Measurements from ENCODE around the gene CRYZL1.
"Not testable (repeated sequence)": the region's sequence is repeated elsewhere in the genome, so short reads cannot be mapped to it uniquely, and the experiment has no call there.

The CRYZL1 gene

DNA sequence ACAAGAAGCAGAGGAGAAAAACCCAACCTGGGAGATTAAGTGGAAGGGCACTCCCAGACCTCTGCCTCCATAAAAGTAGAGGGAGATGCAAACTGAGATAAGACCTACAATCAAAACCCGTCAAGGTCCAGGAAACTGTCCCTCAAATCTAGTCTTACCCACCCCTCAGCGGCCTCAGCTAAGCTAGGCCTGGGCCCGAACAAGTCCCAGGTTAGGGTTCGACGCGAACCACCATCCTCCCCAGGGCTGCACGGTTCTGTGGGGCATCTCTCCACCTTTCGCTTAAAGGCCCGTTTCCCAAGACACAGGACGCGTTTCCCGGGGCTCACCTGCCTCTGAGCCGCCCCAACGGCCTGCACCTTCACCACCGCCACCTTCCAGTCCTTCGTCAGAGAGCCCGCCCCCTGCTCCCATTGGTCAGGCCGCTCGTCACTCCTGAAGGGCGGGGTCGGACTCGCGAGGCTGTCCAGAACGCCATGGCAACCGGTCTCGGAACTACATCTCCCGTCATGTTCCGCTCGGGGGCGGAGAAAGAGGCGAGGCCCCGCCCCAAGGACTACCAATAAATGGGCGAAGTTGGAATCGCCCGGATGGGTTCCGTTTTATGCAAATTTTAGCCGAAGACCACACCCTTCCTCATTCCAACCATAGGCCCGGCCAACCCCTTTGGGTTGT lies at the start of gene CRYZL1:
Gene CRYZL1, minus strand, starts transcription at position 390 of the 675 bp plus-strand sequence. CDS start 10,190 bp downstream, outside the sequence.
- DNase-seq (ENCODE audit: low read depth), result peak; percentile 100

DNA sequence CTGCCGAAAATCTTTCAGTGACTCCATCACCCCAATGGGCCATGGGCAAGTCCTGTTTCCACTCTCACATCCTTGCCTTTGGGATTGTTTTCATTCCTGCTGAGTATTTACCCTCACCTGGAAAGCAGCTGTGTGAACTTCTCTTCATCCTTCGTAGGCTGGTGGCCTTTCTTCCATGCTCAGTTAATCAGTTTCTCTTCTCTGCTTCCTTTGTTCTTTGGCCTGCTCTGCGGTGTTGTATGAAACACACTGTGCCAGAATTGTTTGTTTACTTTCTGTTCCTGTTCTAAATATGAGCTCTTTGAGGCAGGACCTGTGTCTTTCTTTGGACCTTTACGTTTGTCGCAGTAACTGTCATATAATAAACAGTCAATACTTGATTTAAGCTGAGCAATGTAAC lies 49.3 kb upstream of the CRYZL1 start:
- DNase-seq (ENCODE audit: low read depth), result no peak

GRCh38 chr21:33688353-33688752 lies 46.8 kb upstream of the CRYZL1 start:
- DNase-seq (ENCODE audit: low read depth), result no peak

- DNase-seq (ENCODE audit: low read depth), result no peak
These were observed 46.1 kb upstream of the CRYZL1 start for GRCh38 chr21:33687634-33688033.

GRCh38 chr21:33686386-33686785 lies 44.8 kb upstream of the CRYZL1 start:
- DNase-seq (ENCODE audit: low read depth), result no peak

DNA sequence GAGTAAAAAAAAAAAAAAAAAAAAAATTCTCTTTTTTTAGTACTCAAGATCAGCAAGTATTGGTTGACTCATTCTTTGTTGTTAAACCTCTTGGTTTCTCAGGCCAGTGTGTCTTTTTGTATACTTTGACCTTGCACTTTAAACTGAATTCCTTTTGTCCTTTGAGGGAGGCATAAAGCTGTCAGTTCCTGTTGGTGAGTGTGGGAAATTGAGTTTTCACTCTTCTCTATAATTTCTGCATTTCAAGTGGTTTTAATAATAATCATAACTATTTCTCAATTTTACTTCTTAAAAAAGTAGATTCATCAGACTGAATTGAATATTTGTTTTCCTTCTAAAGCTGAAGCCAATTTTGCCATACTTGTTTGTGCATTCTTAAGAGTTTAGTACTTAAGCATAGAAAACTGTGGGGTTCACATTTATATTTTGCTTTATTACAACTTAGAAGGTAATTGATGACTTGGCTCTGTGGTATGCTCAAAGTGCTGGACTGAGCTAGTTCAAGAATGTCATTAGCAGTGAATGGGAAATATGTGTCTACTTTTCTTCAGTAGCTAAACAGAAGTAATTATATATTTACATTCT lies 44.2 kb upstream of the CRYZL1 start:
- no peak for DNase-seq (ENCODE audit: low read depth)

- DNase-seq (ENCODE audit: low read depth), result no peak
These were observed 43.5 kb upstream of the CRYZL1 start for GRCh38 chr21:33684923-33685560.

DNA sequence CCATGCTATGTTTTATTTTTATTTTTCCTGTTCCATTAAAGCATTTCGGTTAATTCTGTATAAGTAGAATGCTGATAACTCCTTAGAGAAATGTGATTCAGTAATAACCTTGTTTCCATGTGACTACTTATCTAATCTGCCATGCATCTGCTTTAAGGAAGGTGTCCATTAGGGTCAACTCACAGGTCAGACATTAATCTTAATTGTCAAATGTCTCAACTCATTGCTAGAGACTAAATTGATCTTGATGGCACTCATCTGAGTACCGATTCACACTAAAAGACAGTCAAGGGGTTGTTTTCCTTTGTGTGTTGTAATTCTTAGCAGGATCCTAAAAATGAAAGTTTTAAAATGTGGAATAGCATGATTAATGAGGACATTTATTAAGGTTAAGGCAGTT lies 42.5 kb upstream of the CRYZL1 start:
- DNase-seq (ENCODE audit: low read depth), result no peak

DNA sequence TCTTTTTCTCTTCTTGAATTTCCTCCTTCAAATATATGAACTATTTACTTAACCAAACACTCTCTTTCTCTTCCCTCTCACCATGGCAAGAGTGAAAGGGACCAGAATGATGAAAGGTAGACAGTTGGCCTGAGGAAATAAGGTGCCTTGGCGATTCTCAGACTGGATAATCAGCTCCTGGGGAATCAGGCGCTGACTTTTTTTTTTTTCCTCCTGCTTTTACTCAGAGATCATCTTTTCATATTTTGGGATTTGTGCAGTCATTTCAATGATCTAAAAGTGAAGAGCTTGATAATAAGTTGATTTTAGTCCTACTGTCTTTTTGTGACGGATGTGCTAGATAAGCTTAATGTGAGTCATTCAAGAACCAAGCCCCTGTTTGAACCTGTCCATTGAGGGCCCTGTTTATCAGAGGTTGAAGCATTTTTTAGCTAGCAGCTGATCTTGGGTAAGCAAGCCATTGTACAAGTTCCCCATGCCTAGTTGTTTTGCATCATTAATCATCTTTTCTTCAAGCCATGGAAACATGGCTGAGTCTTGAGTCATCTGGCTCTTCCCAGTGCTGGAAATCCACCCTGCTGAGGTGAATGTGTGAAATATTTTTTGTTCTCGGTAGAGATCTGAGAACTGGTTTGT lies 41.6 kb upstream of the CRYZL1 start:
- DNase-seq (ENCODE audit: low read depth), result no peak

DNA sequence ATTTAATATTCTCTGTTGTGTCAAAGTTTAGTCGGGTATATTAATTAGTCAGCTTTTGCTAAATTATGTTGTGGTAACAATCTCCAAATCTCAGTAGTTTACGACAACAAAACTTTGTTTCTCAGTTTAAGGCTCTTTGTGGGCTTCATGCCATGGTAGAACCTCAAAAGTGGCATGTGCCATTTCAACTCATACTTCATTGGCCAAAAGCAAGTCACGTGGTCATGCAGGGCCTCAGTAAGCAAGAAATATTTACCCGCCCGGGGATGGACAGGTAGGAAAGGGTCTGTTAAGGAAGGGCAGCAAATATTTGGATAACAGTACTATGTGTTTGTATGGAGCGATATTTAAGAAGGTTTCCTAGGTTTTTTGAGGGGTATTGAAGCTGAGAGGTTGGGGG lies 39.3 kb upstream of the CRYZL1 start:
- no peak for DNase-seq (ENCODE audit: low read depth)

GRCh38 chr21:33677450-33677849 lies 35.9 kb upstream of the CRYZL1 start:
- DNase-seq (ENCODE audit: low read depth), result no peak

DNA sequence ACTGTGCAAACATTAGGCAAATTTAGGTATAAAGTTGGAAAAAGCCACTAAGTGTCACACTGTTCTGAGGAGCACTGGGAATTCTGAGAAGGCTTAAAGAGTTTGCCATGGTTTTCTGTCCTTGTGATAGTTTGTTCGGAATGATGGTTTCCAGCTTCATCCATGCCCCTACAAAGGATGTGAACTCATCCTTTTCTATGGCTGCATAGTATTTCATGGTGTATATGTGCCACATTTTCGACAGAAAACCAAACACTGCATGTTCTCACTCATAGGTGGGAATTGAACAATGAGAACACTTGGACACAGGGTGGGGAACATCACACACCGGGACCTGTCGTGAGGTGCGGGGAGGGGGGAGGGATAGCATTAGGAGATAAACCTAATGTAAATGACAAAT lies 35.1 kb upstream of the CRYZL1 start:
- not testable (repeated sequence) for DNase-seq (ENCODE audit: low read depth)

GRCh38 chr21:33674226-33674625 lies 32.7 kb upstream of the CRYZL1 start:
- DNase-seq (ENCODE audit: low read depth), result no peak

DNA sequence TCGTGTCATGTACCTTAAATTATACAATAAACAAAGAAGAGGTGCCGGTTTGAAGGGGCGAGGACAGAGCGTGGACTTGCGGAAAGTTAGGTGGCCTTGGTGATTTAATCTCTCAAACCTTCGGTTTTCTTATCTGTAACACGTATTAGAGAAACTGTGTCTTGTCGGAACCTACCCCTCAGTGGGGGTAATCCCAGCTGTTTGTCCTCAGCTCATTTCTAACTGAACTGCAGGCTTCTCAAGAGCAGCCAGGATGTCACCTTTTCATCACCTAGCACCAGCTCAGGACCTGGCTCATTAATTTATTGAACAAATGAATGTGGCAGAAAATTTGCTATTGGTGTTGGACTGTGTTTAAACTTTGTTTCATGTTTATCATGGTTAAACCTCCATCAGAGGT lies 31.9 kb upstream of the CRYZL1 start:
- no peak for DNase-seq (ENCODE audit: low read depth)

- DNase-seq (ENCODE audit: low read depth), result no peak
These were observed 28.8 kb upstream of the CRYZL1 start for GRCh38 chr21:33670076-33670978.

DNA sequence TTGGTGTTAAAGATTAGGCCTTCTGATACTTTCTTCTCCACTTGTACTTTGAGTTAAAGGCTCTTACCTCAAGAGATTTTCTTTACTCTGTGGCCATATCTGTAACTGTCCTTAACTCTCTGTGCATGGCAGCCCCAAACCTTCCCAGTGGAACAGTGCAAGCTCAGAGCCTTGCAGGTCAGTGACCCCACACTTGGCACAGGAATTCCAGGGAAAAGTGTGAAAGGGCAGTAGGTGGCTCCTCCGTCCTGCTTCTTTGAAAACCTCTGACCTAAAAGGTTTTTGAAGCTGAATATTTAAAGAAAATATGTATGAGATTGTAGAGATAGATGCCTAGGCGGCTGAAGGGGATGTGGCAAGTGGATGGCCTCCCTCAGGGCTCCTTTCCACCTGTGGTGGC lies 27.1 kb upstream of the CRYZL1 start:
- no peak for DNase-seq (ENCODE audit: low read depth)

DNA sequence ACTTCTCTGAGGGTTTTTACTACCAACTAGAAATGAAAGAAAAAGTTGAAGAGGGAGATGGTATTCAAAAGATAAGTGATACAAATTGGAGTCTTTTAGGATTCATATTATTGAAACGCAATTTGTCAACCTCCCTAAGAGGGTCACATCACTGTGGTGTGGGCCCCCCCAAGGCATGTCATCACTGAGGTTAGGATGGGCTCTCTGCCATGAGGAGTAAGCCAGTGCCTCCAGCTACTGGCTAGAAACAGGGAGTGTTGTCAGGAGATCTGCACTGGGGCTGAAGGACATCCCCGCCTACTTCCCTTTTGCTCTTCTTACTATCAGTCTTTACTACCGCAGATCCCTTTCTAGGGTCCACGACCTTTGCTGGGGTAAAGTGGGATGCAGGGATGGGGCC lies 26.6 kb upstream of the CRYZL1 start:
- no peak for DNase-seq (ENCODE audit: low read depth)

GRCh38 chr21:33667636-33668035 lies 26.1 kb upstream of the CRYZL1 start:
- DNase-seq (ENCODE audit: low read depth), result no peak

DNA sequence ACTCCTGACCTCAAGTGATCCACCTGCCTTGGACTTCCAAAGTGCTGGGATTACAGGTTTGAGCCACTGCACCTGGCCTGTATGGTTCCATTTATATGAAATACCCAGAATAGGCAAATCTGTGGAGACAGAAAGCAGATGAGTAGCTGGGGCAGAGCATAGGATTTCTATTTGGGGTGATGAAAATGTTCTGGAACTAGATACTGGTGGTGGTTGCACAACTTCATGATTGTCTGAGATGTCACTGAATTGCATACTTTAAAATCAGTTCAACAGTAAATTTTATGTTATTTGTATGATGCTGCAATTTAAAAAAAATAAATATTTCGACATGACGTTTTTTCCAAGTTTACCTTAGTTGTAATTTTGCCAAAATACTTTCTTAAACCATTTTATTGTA lies 24.6 kb upstream of the CRYZL1 start:
- DNase-seq (ENCODE audit: low read depth), result no peak

GRCh38 chr21:33664135-33664534 lies 22.6 kb upstream of the CRYZL1 start:
- no peak for DNase-seq (ENCODE audit: low read depth)

- DNase-seq (ENCODE audit: low read depth), result no peak
These were observed 21.7 kb upstream of the CRYZL1 start for GRCh38 chr21:33663241-33663640.

DNA sequence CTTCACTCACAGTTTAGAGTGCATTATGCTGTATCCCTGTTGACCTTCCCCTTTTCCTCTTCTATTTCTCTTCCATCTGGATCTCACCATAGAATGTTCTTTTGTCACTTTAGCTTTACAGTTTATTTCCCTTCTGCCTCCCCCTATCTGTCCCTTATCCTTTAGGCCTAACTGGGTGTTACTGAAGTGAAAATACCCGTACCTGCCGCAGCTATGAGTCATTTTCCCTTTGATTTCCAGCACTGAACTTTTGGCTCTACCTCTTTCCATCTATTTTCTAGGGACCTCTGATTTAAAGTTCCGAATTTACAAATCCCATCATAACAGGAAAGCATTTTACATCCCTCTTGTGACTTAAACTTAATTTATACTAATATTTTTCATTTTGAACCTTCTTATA lies 20.5 kb upstream of the CRYZL1 start:
- DNase-seq (ENCODE audit: low read depth), result no peak

Measured in T-helper 22 cell (primary cell).